Measurements from ENCODE around the gene SYVN1. TPM values are rescaled to one million over a fixed set of nuclear protein-coding genes. Genes with fewer than 3 reads are reported as not detected.

Gene SYVN1
- total RNA-seq, 2 donors from 2014 or later, result 73.1 to 78.0 TPM

GRCh38 chr11:65141896-65142494 is 7.7 kb upstream of the SYVN1 start:
- DNase-seq (ENCODE audit: low spot score) (no peak), ATAC-seq (ENCODE audit: insufficient number of reproducible peaks, low FRiP score, low read depth) (no peak)
- H3K9me3 ChIP-seq, result no peaks in the 10 kb centered on the region
- H3K27me3 ChIP-seq (replicated peaks; ENCODE audit: insufficient read depth), result no peaks in the 10 kb centered on the region
- H3K4me3 ChIP-seq, result no peak overlapping the region
- H3K36me3 ChIP-seq, result no peaks in the 10 kb centered on the region
- TF ChIP-seq CTCF (IDR thresholded peaks at IDR 0.05), result no peak
- no peaks in the 10 kb centered on the region for H3K4me1 ChIP-seq (ENCODE audit: control insufficient read depth in 1 of 2, low read depth in 2 of 2)
- no peak overlapping the region for H3K27ac ChIP-seq

- peaks cover 15 to 31% of the 10 kb centered on the region in 2 donors for H3K4me1 ChIP-seq (ENCODE audit: control insufficient read depth in 1 of 2, low read depth in 2 of 2)
- H3K36me3 ChIP-seq, result peaks cover 8% of the 10 kb centered on the region
- DNase-seq (ENCODE audit: low spot score) (no peak), ATAC-seq (ENCODE audit: insufficient number of reproducible peaks, low FRiP score, low read depth) (no peak)
- no peak overlapping the region for H3K4me3 ChIP-seq
- no peak for TF ChIP-seq CTCF (IDR thresholded peaks at IDR 0.05)
- H3K9me3 ChIP-seq, result no peaks in the 10 kb centered on the region
- no peak overlapping the region for H3K27ac ChIP-seq
- H3K27me3 ChIP-seq (replicated peaks; ENCODE audit: insufficient read depth), result no peaks in the 10 kb centered on the region
Measured at GRCh38 chr11:65136515-65137096, 2.3 kb upstream of the SYVN1 start.

DNA sequence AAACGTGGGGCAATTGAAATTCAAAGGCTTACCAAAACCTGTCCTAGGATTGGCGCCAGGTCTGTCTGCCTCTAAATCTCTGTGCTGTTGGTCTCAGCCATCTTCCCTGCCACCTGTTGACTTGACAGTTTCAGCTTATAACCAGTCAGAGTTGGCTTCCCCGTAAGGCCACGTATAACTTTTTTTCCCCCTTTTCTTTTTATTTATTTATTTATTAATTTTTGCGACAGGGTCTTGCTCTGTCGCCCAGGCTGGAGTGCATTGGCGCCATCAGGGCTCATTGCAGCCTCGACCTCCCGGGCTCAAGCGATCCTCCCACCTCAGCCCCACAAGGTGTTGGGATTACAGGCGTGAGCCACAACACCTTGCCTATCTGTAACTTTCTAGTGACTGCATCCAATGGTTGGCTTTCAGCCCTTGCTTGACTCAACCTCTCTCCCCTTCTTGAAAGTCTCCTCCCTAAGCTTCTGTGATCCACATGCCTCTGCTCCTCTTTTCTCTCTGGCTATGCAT is 1.4 kb upstream of the SYVN1 start:
- DNase-seq (ENCODE audit: low spot score) (no peak), ATAC-seq (ENCODE audit: insufficient number of reproducible peaks, low FRiP score, low read depth) (no peak)
- no peak for TF ChIP-seq CTCF (IDR thresholded peaks at IDR 0.05)
- Histone ChIP-seq H3K36me3 (peaks cover 17% of the 10 kb centered on the region), H3K4me1 (ENCODE audit: control insufficient read depth in 1 of 2, low read depth in 2 of 2) (peaks cover 15 to 31% of the 10 kb centered on the region in 2 donors), H3K9me3 (no peaks in the 10 kb centered on the region), H3K27me3 (replicated peaks; ENCODE audit: insufficient read depth) (no peaks in the 10 kb centered on the region), H3K27ac (peak overlapping the region; percentile 94 to 100), H3K4me3 (peak overlapping the region; percentile 81)

GRCh38 chr11:65134952-65135632 is 773 bp upstream of the SYVN1 start:
- Histone ChIP-seq H3K4me3 (peak overlapping the region; percentile 81), H3K27ac (peak overlapping the region; percentile 94 to 100), H3K36me3 (peaks cover 22% of the 10 kb centered on the region), H3K4me1 (ENCODE audit: control insufficient read depth in 1 of 2, low read depth in 2 of 2) (peaks cover 15 to 31% of the 10 kb centered on the region in 2 donors), H3K27me3 (replicated peaks; ENCODE audit: insufficient read depth) (no peaks in the 10 kb centered on the region), H3K9me3 (no peaks in the 10 kb centered on the region)
- no peak for TF ChIP-seq CTCF (IDR thresholded peaks at IDR 0.05)
- ATAC-seq (ENCODE audit: insufficient number of reproducible peaks, low FRiP score, low read depth), result peak; percentile 98
- peak; percentile 73 for DNase-seq (ENCODE audit: low spot score)

DNA sequence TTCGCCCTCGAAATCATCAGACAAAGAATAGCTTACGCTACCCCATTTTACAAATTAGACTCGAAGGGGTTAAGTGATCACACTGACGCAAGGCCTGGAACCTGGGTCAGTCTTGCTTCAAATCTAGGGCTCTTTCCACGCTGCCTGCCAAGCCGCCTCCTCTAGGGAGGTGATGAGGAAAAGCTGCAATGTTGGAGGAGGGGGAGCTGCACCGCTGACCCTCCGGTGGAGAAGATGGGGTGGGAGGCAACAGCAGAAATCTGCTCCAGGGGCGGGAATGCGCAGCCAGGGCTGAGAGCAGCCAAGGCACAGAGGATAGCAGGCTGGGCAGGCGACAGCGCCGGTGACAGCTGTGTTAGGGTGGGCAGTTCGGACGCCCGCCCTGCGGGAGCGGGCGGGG is 595 bp downstream of the SYVN1 start:
- ATAC-seq (ENCODE audit: insufficient number of reproducible peaks, low FRiP score, low read depth) (no peak), DNase-seq (ENCODE audit: low spot score) (no peak)
- Histone ChIP-seq H3K27me3 (replicated peaks; ENCODE audit: insufficient read depth) (no peaks in the 10 kb centered on the region), H3K27ac (peak overlapping the region; percentile 94 to 100), H3K4me3 (peak overlapping the region; percentile 81), H3K36me3 (peaks cover 36% of the 10 kb centered on the region), H3K4me1 (ENCODE audit: control insufficient read depth in 1 of 2, low read depth in 2 of 2) (peaks cover 15 to 31% of the 10 kb centered on the region in 2 donors), H3K9me3 (no peaks in the 10 kb centered on the region)
- no peak for TF ChIP-seq CTCF (IDR thresholded peaks at IDR 0.05)

Measured in thoracic aorta (tissue), 2 donors.